Heart left ventricle (tissue), 16 donors: Measurements from ENCODE around the gene GDF2. TPM values are rescaled to one million over a fixed set of nuclear protein-coding genes. Genes with fewer than 3 reads are reported as not detected.

Source experiments
- ATAC-seq, 4 donors: fragments of 200-7000 bp; cut with Tn5 transposase; one replicate each; pipeline ENCODE4 v1.9.1; 2020 to 2022; ENCODE audit warnings: moderate library complexity in 4 of 4, mild to moderate bottlenecking in 3 of 4, moderate number of reproducible peaks in 1 of 4
- DNase-seq, 5 donors: peaks; one replicate each; pipeline ENCODE4 v3.0.0-alpha.2; 2020
- H3K27ac ChIP-seq, 12 donors: fragments of 200-600 bp; sonication (generic) in 4 of 12; one replicate each; pipeline versions ENCODE4 v1.5.0 to v1.8.0; 2016 to 2022; ENCODE audit warnings: mild to moderate bottlenecking in 2 of 12
- H3K27me3 ChIP-seq, 9 donors: fragments of 200-600 bp; sonication (generic) in 2 of 9; one replicate each; pipeline versions ENCODE4 v1.5.1 to v1.8.0; 2016 to 2022; ENCODE audit warnings: mild to moderate bottlenecking in 3 of 9
- H3K36me3 ChIP-seq, 9 donors: fragments of 200-600 bp; sonication (generic) in 2 of 9; one replicate each; pipeline versions ENCODE4 v1.5.0 to v1.8.0; 2018 to 2022; ENCODE audit warnings: mild to moderate bottlenecking in 2 of 9
- H3K4me1 ChIP-seq, 12 donors: fragments of 200-600 bp; sonication (generic) in 4 of 12; one replicate each; pipeline versions ENCODE4 v1.5.0 to v1.8.0; 2016 to 2022; ENCODE audit warnings: mild to moderate bottlenecking in 3 of 12
- H3K4me3 ChIP-seq, 12 donors: fragments of 200-600 bp; sonication (generic) in 4 of 12; one replicate each; pipeline versions ENCODE4 v1.5.0 to v1.8.0; 2017 to 2022; ENCODE audit warnings: mild to moderate bottlenecking in 9 of 12, moderate library complexity in 4 of 12
- H3K9me3 ChIP-seq, 12 donors: fragments of 200-600 bp; sonication (generic) in 4 of 12; one replicate each; pipeline versions ENCODE4 v1.5.0 to v1.8.0; 2016 to 2022; ENCODE audit warnings: mild to moderate bottlenecking in 1 of 12
- POLR2A ChIP-seq, 2 donors: fragments of 450-650 bp; IDR thresholded peaks; one replicate each; pipeline ENCODE4 v1.6.1; 2017; ENCODE audit warnings: antibody characterized with exemption in 2 of 2, mild to moderate bottlenecking in 2 of 2, moderate library complexity in 2 of 2
- WGBS, 4 donors: extraction: QIAGEN DNeasy Blood & Tissue Kit in 2 of 4; methylation state at CpG; one replicate each; pipeline versions ENCODE4 v1.1.5 to v1.1.7; 2013 to 2018; 5-methylcytosine and 5-hydroxymethylcytosine counted together
- intact Hi-C, 10 donors: fragments of 100-400 bp; cut with DNase I; formaldehyde crosslinking; loops; one replicate each; pipeline versions ENCODE4 v1.11.1 to v1.14.2; 2022
- polyA plus RNA-seq, 2 donors: library from polyadenylated mRNA; stranded (reverse); fragments of 200-250 nt; gene quantifications; one replicate each; pipeline ENCODE4 v1.2.3, GENCODE V29; 2013
- total RNA-seq, 9 donors: library from RNA; depleted of rRNA in 2 of 9; stranded (reverse); fragments of >200 nt in 2 of 9; fragmentation: NEBNext Ultra II Directional in 3 of 9; extraction: Animal tissue kit (Norgen Biotek cat#: 25700) in 3 of 9; gene quantifications; one replicate each; pipeline versions ENCODE4 v1.1.0 to v1.2.4, GENCODE V29; 2016 to 2023
- TF ChIP-seq, protein P1 (sequence below), 12 donors: fragments of 200-600 bp; sonication (generic) in 4 of 12; IDR thresholded peaks; one replicate each; pipeline versions ENCODE4 v1.5.0 to v1.8.0; 2018 to 2022; ENCODE audit warnings: antibody characterized with exemption in 12 of 12, mild to moderate bottlenecking in 5 of 12
- donor health status: ischemic (EF 13 %, LVEDD 7.1; RV severe dilation, severe dysfunction).
- donor health status: healthy with polysubstance abuse.
- donor health status: DM: no; HTN: yes; CAD: no.
- donor health status: DM: no; HTN: no; CAD: no.
- donor health status: ischemic (EF 25% LVEDD 6.9; RV normal size, moderate dysfunction).
- donor health status: ischemic (EF 25% LVEDD 5.7; RV mildly dilated, moderate dysfunction).
- donor health status: healthy.
- donor health status: DM: yes; HTN: yes; CAD: no.
- donor health status: ischemic (EF 35%, LVEDD 5.7; RV mildly dilated, moderate dysfunction).
- donor health status: nonischemic (EF 11% LVEDD 7.7; RV severe dilation, severe dysfunction).
- donor health status: DM: yes; HTN: yes; CAD: no.
- donor health status: PGD.
- donor health status: ischemic (EF 29% LVEDD 5.4; RV normal size, mild dysfunction).
- donor health status: nonischemic (EF 23%, LVEDD 6.1; RV moderate dilation, normal function).

GDF2 gene
- total and polyA plus RNA-seq, 11 donors, result not detected

GRCh38 chr10:47330804-47331203 lies 8.6 kb downstream of the GDF2 start:
- no peak for TF ChIP-seq POLR2A (IDR thresholded peaks at IDR 0.05)
- TF ChIP-seq, protein P1, sequence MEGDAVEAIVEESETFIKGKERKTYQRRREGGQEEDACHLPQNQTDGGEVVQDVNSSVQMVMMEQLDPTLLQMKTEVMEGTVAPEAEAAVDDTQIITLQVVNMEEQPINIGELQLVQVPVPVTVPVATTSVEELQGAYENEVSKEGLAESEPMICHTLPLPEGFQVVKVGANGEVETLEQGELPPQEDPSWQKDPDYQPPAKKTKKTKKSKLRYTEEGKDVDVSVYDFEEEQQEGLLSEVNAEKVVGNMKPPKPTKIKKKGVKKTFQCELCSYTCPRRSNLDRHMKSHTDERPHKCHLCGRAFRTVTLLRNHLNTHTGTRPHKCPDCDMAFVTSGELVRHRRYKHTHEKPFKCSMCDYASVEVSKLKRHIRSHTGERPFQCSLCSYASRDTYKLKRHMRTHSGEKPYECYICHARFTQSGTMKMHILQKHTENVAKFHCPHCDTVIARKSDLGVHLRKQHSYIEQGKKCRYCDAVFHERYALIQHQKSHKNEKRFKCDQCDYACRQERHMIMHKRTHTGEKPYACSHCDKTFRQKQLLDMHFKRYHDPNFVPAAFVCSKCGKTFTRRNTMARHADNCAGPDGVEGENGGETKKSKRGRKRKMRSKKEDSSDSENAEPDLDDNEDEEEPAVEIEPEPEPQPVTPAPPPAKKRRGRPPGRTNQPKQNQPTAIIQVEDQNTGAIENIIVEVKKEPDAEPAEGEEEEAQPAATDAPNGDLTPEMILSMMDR (IDR thresholded peaks at IDR 0.05), result no peak

GRCh38 chr10:47331491-47331890 lies 9.2 kb downstream of the GDF2 start:
- no peaks in the 10 kb centered on the region for H3K9me3 ChIP-seq
- no peaks in the 10 kb centered on the region for H3K36me3 ChIP-seq
- peaks cover 0 to 7% (median 0%) of the 10 kb centered on the region in 12 donors for H3K4me1 ChIP-seq
- no peak for TF ChIP-seq POLR2A (IDR thresholded peaks at IDR 0.05)
- TF ChIP-seq, protein P1 (IDR thresholded peaks at IDR 0.05), result no peak
- H3K27me3 ChIP-seq, result no peaks in the 10 kb centered on the region
- no peak overlapping the region for H3K27ac ChIP-seq
- intact Hi-C loops, result no loop called here
- WGBS, 4 donors, result 94 to 98% (median 96%) methylated on average over 9 of the region's 9 CpGs
- ATAC-seq, result no peak
- no peak overlapping the region for H3K4me3 ChIP-seq
- no peak for DNase-seq

More at GRCh38 chr10:47330804-47331203, 8.6 kb downstream of the GDF2 start:
- ATAC-seq (peak in 1 of 4 donors; percentile 42), DNase-seq (no peak)
- Histone ChIP-seq H3K9me3 (no peaks in the 10 kb centered on the region), H3K36me3 (no peaks in the 10 kb centered on the region), H3K27me3 (no peaks in the 10 kb centered on the region), H3K4me1 (peaks cover 0 to 10% (median 0%) of the 10 kb centered on the region in 12 donors), H3K27ac (no peak overlapping the region), H3K4me3 (no peak overlapping the region)
- intact Hi-C loops, result no loop called here
- 69 to 89% (median 78%) methylated on average over 3 of the region's 3 CpGs for WGBS, 4 donors

DNA sequence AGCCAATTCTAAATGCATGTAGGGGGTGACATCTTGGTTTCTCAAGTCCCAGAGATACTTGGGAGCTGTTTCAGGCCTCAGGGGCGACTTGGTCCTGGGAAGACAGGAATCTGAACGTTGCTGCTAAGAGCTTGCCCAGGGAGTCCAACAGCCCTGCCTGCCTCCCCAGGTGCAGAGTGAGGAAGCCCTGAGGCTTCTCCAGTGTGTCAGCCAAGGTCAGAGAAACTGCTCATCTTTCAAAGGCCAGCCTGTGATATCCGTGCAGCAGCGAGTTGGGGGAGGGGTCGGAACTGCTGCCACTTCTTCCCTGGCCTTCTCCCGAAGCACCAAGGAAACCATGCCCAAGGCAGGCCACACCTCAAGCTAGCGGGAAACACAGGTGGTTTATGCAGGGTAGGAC lies 9.7 kb downstream of the GDF2 start:
- Histone ChIP-seq H3K4me1 (peaks cover 0 to 2% (median 0%) of the 10 kb centered on the region in 12 donors), H3K36me3 (no peaks in the 10 kb centered on the region), H3K27me3 (no peaks in the 10 kb centered on the region), H3K27ac (no peak overlapping the region), H3K9me3 (no peaks in the 10 kb centered on the region), H3K4me3 (no peak overlapping the region)
- 74 to 84% (median 77%) methylated on average over 7 of the region's 7 CpGs for WGBS, 4 donors
- no peak for TF ChIP-seq POLR2A (IDR thresholded peaks at IDR 0.05)
- TF ChIP-seq, protein P1 (IDR thresholded peaks at IDR 0.05), result no peak
- ATAC-seq (no peak), DNase-seq (no peak)
- intact Hi-C loops, result no loop called here

- Histone ChIP-seq H3K27me3 (peaks cover 0 to 3% (median 0%) of the 10 kb centered on the region in 9 donors), H3K27ac (no peak overlapping the region), H3K4me1 (no peaks in the 10 kb centered on the region), H3K36me3 (no peaks in the 10 kb centered on the region), H3K9me3 (no peaks in the 10 kb centered on the region), H3K4me3 (no peak overlapping the region)
- WGBS, 4 donors, result 72 to 80% (median 75%) methylated on average over 3 of the region's 3 CpGs
- intact Hi-C loops, result no loop called here
- DNase-seq (no peak), ATAC-seq (no peak)
- no peak for TF ChIP-seq POLR2A (IDR thresholded peaks at IDR 0.05)
- TF ChIP-seq, protein P1 (IDR thresholded peaks at IDR 0.05), result no peak
Observed at GRCh38 chr10:47332371-47332770, 10.1 kb downstream of the GDF2 start.
